Measurements from ENCODE around the gene CRKL.
"Not testable (repeated sequence)": the region's sequence is repeated elsewhere in the genome, so short reads cannot be mapped to it uniquely, and the experiment has no call there.

CRKL gene

DNA sequence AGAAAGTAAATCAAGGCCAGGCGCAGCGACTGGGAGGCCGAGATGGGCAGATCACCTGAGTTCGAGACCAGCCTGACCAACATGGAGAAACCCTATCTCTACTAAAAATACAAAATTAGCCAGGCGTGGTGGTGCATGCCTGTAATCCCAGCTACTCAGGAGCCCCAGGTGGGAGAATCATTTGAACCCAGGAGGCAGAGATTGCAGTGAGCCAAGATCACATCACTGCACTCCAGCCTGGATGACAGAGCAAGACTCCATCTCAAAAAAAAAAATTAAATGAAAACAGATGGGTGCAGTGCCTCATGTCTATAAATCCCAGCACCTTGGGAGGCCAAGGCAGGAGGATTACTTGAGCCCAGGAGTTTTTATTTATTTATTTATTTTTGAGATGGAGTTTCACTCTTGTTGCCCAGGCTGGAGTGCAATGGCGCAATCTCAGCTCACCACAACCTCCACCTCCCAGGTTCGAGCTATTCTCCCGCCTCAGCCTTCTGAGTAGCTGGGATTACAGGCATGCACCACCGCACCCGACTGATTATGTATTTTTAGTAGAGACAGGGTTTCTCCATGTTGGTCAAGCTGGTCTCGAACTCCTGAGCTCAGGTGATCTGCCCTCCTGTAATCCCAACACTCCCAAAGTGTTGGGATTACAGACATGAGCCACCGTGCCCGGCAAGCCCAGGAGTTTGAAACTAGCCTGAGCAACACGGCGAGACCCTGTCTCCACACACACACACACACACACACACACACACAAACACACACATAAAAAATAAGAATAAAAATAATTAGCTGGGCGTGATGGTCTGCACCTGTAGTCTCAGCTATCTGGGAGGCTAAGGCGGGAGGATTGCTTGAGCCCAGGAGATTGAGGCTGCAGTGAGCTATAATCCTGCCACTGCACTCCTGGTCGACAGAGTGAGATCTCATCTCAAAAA lies 15.8 kb upstream of the CRKL start:
- DNase-seq = not testable (repeated sequence)

DNA sequence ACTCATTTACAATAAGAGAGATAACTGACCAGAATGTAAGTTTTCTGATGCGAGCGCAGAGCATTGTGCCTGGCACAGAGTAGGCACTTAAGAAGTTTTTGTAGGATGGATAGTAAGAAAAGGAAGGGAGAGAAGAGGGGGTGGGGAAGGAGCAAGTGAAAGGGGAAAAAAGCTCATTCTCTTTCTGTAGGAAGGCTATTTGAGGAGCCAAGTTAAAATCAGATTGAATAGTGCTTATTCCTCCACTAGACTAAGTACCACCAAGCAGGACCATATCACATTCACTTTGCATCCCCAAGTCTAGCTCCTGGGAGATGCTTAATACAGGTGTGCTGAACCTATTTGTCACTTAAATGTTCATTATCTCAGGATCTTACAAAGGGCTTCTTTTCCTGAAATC lies 14.1 kb upstream of the CRKL start:
- DNase-seq = no peak

DNA sequence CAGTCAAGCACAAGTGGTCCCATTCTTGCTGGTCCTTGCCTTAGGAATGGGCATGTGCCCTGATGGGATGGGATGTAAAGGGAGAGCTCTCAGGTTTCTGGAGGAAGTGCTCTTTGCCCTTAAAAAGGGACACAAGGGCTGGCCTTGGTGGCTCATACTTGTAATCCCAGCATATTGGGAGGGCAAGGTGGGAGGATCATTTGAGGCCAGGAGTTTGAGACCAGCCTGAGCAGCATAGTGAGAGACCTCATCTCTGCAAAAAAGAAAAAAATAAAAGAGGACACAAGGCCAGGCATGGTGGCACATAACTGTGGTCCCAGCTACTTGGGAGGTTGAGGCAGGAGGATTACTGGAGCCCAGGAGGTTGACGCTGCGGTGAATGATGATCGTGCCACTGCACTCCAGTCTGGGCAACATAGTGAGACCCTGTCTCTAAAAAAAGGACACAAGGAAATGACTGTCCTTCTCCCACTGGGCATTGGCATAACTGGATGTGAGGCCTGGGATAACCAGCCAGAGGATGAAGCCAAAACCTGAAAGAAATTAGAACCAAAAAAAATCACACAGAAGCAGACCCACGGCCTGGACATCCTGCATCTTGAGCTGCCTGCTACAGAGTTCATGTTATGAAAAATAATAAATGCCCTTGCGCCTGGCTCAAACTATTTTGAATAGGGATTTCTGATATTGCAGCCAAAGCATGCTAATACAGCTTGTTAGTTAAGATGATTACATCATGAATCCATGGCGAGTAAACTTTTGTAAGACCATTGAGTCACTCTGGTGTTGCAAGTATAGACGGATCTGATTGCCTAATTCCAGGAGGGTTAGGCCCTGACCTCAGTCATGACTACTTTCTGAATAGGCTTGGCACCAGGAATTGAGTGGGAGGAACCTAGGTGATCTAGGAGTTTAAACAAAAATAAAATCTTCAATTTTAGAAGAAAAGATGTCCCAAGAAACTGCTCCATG lies 12.9 kb upstream of the CRKL start:
- DNase-seq = peak; percentile 75

DNA sequence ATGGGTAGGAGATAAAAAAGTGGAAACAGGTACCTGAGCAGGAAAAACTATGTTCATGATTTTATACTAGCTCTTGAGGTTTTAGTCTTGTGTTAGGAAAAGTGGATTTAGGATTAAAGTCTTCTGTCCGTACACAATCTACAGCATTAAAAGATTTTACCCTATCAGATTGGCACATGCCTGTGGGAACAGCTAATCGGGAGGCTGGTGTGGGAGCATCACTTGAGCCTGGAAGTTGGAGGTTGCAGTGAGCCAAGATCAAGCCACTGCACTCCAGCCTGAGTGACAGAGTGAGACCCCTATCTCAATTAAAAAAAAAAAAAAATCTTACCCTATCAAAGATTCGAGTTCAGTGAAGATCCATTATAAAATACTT lies 12.2 kb upstream of the CRKL start:
- DNase-seq = no peak

DNA sequence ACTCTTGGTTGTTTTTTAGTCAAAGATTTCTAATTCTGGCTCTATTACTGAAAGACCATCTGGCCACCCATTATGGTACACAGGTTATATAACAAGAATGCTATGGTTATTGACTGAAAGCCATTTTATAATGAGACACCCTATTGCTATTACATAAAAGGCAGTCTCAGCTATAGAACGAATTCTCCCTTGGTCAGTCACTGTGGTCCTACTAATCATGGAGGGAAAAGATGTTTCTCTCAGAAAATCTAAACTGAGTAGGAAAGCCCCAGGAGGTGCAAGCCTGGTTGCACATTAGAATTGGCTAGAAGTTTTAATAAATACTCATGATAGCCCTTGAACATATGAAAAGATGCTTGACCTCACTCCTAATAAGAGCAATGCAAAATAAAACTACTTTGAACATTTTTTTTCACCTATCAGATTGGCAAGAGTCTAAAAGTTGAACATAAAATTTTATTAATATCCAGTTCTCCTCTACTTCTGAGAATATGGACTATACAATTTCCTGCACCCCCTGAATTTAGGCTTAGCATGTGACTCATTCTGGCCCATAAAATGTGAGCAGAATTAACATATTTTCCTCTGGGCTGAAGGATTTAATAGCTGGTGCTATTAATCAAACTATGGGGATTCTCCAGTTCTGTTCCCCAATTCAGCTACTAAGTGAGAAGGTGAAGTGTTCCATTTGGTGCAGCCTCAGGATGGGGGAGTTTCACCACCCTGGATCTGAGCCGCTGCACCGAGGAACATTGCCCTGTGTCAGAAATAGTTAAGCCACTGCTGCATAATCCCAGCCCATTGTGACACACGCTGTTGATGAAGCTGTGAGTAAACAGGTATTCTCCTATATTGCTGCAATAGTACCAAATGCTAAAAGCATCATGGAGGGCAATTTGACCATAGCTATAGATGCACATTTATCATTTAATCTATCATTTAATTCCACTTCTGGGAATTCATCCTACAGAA lies 11.5 kb upstream of the CRKL start:
- no peak for DNase-seq

DNA sequence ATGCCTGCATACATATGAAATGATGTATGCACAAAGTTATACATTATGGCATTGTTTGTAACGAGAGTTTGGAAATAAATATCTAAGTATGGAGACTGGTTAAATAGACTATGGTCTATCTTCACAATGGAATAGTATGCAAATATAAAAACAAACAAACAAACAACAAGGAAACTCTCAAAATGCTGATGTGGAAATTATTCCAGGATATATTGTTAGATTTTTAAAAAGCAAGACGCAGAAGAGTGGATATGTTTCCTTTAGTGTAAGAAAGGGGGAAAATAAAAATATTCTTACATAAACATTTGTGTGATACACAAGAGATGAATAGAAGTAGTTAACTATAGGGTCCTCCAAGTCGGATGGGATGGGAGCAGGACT lies 10.8 kb upstream of the CRKL start:
- DNase-seq = no peak

DNA sequence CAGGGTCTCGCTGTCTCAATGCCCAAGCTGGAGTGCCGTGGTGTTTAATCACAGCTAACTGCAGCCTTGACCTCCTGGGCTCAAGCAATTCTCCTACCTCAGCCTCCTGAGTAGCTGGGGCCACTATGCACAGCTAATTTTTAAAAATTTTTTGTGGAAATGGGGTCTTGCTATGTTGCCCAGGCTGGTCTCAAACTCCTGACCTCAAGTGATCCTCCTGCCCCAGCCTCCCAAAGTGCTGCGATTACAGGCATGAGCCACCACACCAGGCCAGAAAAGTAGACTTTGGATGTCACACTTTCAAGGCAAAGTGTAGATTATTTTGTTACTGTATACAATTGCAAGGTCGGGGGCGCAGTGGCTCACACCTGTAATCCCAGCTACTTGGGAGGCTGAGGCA lies 8.5 kb upstream of the CRKL start:
- not testable (repeated sequence) for DNase-seq

DNA sequence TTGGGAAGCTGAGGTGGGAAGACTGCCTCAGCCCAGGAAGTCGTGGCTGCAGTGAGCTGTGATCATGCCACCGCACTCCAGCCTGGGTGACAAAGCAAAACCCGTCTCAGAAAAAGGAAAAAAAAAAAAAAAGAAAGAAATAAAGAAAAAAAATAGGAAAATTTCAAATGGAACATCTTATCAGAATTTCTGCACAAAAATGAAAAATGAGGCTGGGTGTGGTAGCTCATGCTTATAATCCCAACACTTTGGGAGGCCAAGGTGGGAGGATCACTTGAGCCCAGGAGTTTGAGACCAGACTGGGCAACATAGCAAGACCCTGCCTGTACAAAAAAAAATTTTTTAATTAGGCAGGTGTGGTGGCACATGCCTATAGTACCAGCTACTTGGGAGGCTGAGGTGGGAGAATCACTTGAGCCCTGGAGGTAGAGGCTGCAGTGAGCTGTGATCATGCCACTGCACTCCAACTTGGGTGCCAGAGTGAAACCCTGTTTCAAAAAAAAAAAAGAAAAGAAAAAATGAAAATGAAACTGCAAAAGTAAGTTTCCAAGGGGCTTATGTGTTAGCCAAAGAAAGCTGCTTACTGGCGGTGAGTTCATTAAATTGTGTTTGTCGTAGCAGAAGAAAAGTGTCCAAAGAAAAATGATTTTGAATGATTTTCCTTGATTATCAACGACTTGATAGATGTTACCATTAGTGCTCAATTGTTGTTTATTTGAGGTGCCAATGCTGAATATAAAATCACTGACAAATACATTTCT lies 7.5 kb upstream of the CRKL start:
- DNase-seq = no peak

DNA sequence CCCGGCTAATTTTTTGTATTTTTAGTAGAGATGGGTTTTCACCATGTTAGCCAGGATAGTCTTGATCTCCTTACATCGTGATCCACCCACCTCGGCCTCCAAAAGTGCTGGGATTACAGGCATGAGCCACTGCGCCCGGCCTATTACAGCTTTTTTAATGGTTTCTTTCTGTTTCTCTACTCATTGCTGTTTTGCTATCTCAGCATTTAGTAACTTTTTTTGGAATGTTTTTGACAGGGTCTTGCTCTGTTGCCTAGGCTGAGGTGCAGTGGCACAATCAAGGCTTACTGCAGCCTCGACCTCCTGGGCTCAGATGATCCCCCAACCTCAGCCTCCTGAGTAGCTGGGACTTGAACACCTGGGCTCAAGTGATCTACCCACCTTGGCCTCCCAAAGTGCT lies 4.7 kb upstream of the CRKL start:
- no peak for DNase-seq

DNA sequence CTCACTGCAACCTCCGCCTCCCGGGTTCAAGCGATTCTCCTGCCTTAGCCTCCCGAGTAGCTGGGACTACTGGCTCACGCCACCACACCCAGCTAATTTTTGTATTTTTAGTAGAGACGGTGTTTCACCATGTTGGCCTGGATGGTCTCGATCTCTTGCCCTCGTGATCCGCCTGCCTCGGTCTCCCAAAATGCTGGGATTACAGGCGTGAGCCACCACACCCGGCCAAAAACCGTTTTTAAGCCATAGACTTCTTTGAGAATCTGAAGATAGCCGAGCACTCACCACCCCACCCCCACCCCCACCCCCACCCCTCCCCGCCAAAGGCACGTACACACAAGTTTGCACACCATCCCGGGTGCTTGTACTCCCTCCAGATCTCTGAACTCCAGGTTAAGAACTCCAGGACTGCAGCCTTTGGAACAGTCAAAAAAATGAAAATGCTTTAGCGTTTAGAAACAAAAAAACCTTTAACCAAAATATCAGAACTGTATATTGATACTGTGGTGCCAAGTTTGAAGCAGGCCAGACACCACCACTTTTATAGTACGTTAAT lies 1.5 kb downstream of the CRKL start:
- peak; percentile 11 for DNase-seq

DNA sequence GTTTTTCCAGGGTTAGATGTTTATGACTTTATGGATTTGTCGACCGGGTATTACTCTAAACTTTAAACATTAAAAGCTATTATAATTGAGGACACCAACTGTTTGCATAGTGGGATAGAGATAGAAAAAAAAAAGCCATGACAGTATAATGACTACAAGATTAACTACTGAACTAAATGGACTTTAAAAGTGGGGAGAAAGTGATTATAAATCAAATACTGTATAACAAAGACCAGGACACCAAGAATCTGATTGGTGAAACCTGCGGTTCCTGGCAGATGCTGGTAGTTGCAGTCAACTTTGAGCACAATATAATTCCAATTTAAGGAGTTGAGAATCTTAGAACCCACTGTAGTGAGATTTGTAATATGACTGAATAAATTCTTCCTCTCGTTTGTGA lies 2.5 kb downstream of the CRKL start:
- DNase-seq = no peak

DNA sequence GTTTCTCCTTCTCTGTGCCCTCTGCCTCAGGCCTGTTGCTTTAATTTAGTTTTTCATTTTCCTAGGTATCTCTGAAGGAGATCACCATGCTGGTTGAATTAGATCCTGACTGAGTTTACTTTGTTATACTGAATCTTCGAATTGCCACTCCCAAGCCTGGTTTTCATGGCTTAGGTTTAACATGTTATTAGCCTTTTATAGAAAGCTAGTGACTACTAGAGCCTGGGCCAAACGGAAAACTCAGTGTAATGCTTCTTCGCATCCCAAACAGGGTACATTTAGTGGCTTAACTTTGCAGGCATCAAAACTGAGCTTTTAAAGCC lies 3.6 kb downstream of the CRKL start:
- no peak for DNase-seq

DNA sequence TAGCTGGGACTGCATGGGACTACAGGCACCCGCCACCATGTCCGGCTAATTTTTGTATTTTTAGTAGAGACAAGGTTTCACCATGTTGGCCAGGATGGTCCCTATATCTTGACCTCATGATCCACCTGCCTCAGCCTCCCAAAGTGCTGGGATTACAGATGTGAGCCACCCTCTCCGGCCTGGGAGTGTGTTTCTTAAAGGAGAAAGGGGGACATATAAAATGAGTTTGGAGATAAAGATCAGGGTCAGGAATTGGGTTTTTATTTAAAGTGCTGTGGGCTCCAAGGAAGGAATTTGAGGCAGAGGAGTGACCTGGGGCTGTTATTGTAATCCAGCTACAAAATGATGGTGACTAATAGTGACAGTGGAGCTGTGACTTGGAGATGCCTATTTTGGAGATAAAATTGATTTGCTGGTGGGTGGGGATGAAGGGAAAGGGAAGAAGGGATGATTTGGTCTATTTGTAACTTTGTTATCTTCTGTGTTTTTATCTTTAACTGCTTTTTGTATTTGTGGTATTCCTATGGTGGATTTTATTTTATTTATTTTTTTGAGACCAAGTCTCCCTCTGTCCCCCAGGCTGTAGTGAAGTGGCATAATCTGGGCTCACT lies 5.0 kb downstream of the CRKL start:
- DNase-seq = no peak

DNA sequence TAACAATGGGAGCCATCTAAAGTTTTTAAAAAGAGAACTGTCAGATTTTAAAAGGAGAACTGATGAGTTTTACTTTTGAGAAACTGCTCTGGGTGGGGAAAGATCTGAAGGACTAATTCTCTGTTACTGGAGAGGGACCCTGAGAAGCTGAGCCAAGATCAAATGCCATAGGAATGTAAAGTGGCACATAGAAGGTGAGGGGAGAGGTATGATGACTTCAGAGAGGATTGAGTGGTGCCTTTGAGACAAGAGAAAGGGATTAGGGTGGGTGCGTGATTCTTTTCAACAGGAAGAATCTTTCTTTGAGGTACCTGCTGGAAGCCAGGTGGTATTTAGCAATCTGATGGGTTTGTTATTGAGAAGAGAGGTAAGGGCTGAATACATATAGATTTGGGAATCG lies 9.0 kb downstream of the CRKL start:
- DNase-seq = no peak

DNA sequence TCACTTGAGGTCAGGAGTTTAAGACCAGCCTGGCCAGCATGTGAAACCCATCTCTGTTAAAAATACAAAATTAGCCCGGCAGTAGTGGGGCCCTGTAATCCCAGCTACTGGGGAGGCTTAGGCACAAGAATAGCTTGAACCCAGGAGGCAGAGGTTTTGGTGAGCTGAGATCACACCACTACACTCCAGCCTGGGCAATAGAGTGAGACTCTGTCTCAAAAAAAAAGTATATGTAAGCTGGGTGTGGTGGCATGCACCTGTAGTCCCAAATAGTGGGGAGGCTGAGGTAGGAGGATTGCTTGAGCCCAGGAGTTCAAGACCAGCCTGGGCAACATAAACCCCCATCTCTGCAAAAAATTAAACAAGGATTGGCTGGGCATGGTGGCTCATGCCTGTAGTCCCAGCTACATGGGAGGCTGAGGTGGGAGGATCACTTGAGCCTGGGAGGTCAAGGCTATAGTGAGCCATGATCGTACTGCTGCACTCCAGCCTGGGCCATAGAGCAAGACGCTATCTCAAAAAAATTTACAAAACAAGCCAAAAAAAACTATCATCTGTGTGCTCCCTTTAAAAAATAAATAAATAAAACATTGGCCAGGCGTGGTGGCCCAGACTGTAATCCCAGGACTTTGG lies 10.8 kb downstream of the CRKL start:
- no peak for DNase-seq

DNA sequence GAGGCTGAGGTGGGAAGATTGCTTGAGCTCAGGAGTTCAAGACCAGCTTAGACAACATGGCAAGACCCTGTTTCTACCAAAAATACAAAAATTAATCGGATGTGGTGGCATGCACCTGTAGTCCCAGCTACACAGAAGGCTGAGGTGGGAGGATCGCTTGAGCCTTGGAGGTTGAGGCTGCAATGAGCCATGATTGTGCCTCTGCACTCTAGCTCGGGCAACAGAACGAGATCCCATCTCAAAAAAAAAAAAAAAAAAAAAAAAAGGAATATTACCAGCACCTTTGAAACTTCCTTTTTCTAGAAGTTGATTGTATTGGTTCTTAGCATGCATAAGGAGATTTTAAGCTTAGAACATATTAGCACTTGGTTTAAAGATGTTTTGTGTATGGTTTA lies 11.4 kb downstream of the CRKL start:
- DNase-seq = no peak

DNA sequence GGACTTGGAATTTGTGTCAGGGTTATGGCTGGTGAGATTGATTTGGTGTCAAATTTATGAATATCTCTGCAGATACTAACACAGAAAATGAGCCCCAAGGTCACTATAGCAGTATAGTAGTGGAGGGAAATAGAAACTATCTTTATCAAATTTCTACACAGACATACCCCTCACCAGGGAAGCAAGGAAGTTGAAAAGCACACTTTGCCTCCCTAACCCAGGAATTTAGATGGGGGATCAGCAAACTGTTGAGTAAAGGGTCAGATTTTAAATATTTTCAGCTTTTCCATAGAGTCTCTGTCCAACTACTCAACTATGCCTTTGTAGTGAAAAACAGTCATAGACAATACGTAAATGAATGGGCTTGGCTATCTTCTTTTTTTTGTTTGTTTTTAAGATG lies 12.8 kb downstream of the CRKL start:
- no peak for DNase-seq

DNA sequence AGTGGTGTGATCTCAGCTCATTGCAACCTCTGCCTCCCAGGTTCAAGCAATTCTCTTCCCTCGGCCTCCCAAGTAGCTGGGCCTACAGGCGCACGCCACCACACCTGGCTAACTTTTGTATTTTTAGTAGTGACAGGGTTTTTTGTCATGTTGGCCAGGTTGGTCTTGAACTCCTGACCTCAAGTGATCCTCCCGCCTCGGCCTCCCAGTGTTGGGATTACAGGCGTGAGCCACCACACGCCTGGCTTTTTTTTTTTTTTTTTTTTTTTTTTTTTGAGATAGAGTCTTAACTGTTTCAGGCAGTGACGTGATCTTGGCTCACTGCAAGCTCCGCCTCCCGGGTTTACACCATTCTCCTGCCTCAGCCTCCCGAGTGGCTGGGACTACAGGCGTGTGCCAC lies 13.2 kb downstream of the CRKL start:
- DNase-seq = not testable (repeated sequence)

DNA sequence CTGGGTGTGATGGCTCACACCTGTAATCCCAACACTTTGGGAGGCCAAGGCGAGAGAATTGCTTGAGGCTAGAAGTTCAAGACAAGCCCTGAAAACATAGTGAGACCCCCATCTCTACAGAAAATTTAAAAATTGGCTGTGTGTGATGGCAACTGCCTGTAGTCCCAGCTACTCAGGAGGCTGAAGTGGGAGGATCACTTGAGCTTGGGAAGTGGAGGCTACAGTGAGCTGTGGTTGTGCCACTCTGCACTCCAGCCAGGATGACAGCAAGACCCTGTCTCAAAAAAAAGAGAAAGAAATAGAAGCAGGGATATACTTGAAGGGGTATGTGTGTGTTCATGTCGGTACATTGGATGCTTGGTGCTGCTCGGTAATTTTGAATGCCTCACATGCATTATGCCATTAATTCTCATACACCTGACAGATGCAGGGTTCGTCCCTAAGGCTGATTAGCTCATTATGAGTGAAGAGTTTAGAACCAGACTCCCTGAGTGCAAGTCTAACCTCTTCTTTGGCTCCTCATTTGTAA lies 14.0 kb downstream of the CRKL start:
- no peak for DNase-seq

DNA sequence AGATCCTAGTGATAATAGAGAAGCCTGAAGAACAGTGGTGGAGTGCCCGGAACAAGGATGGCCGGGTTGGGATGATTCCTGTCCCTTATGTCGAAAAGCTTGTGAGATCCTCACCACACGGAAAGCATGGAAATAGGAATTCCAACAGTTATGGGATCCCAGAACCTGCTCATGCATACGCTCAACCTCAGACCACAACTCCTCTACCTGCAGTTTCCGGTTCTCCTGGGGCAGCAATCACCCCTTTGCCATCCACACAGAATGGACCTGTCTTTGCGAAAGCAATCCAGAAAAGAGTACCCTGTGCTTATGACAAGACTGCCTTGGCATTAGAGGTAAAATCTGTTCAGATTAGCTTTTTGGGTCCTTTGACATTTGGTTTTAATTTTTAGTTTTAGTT lies 16.7 kb downstream of the CRKL start:
- no peak for DNase-seq
